Tibial nerve (tissue), 4 donors: ENCODE measurements around the gene PRPF6.

Source experiments
- EP300 ChIP-seq, 2 donors: sonication (generic); formaldehyde crosslinking; IDR thresholded peaks; one replicate each; pipeline ENCODE4 v1.6.1; 2017; ENCODE audit warnings: antibody characterized with exemption in 2 of 2, mild to moderate bottlenecking in 1 of 2
- POLR2A ChIP-seq, 2 donors: fragments of 450-650 bp; IDR thresholded peaks; one replicate each; pipeline ENCODE4 v1.6.1; 2017; ENCODE audit warnings: antibody characterized with exemption in 2 of 2, mild to moderate bottlenecking in 2 of 2, moderate library complexity in 2 of 2
- TF ChIP-seq, protein P1 (sequence below), 5 experiments: fragments of 200-600 bp in 3 of 5; fragments of 450-650 bp in 2 of 5; sonication (generic) in 3 of 5; IDR thresholded peaks; one replicate each; pipeline ENCODE4 v1.5.1; 2016 to 2019; ENCODE audit warnings: antibody characterized with exemption in 5 of 5, mild to moderate bottlenecking in 3 of 5, moderate library complexity in 2 of 5

DNA sequence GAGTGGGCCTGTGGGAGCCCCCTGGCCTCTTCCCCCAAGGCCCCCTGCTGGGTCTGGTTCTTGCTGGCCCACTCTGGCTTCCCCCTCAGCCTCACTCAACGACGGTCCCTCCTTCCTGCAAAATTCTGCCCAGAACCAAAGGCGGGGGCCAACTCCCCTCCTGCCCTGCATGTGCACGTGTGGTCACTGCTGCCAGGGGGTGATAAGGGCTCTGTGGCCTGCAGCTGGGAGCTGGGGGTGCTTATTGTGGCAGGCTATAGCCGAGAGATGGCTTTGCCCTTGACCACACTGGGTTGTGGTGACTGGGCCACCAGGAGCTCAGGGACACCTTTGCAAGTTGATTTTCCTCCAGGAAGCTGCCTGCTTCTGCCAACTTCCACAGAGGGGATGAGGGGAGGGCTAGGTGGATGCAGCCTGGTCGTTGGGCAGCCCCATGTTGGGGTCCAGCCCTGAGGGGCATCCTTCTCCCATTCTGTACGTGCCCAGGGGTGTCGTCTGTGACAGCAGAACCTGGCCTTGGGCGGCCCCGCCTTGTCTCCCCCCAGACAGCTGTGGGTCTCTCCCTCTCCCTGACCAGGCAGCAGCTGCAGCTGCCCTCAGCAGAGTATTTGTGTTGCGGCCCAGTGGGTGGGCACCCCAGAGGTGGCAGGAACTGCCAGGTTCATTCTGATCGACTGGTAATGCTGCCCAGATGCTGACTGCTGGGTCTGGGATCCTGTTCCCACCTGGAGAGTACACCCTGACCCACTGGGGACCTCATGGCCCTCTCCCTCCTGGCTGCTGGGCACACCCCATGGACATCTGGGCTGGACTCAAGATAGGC lies 87.7 kb downstream of the PRPF6 start:
- TF ChIP-seq, protein P1, sequence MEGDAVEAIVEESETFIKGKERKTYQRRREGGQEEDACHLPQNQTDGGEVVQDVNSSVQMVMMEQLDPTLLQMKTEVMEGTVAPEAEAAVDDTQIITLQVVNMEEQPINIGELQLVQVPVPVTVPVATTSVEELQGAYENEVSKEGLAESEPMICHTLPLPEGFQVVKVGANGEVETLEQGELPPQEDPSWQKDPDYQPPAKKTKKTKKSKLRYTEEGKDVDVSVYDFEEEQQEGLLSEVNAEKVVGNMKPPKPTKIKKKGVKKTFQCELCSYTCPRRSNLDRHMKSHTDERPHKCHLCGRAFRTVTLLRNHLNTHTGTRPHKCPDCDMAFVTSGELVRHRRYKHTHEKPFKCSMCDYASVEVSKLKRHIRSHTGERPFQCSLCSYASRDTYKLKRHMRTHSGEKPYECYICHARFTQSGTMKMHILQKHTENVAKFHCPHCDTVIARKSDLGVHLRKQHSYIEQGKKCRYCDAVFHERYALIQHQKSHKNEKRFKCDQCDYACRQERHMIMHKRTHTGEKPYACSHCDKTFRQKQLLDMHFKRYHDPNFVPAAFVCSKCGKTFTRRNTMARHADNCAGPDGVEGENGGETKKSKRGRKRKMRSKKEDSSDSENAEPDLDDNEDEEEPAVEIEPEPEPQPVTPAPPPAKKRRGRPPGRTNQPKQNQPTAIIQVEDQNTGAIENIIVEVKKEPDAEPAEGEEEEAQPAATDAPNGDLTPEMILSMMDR (IDR thresholded peaks at IDR 0.05) = no peak
- TF ChIP-seq POLR2A (IDR thresholded peaks at IDR 0.05) (no peak), EP300 (IDR thresholded peaks at IDR 0.05) (no peak)
